HUDEP-2 (cell line): Measurements from ENCODE around the gene TMEM63C.

Source experiments
- DNase-seq, 76 experiments: peaks; one replicate each; lab custom pipeline; 2025; ENCODE audit not compliant: unreplicated experiment in 76 of 76; lab: John Stamatoyannopoulos, UW

Gene TMEM63C

GRCh38 chr14:77194706-77195105 lies 13.1 kb downstream of the TMEM63C start:
- DNase-seq: no peak

- no peak for DNase-seq
Observed at GRCh38 chr14:77195766-77196165, 14.2 kb downstream of the TMEM63C start.

- DNase-seq: no peak
Observed at GRCh38 chr14:77197988-77198387, 16.4 kb downstream of the TMEM63C start.

GRCh38 chr14:77198561-77198960 lies 17.0 kb downstream of the TMEM63C start:
- no peak for DNase-seq

GRCh38 chr14:77199590-77199989 lies 18.0 kb downstream of the TMEM63C start:
- DNase-seq: no peak

- DNase-seq: no peak
Observed at GRCh38 chr14:77200406-77200985, 18.9 kb downstream of the TMEM63C start.

GRCh38 chr14:77201696-77202095 lies 20.1 kb downstream of the TMEM63C start:
- DNase-seq: no peak

GRCh38 chr14:77203611-77204458 lies 22.2 kb downstream of the TMEM63C start:
- DNase-seq: no peak

- DNase-seq: no peak
Observed at GRCh38 chr14:77204459-77204771, 22.8 kb downstream of the TMEM63C start.

- no peak for DNase-seq
Observed at GRCh38 chr14:77204907-77205306, 23.3 kb downstream of the TMEM63C start.

GRCh38 chr14:77205566-77205965 lies 24.0 kb downstream of the TMEM63C start:
- no peak for DNase-seq

- DNase-seq: no peak
Observed at GRCh38 chr14:77206261-77206824, 24.7 kb downstream of the TMEM63C start.

GRCh38 chr14:77206877-77207389 lies 25.3 kb downstream of the TMEM63C start:
- no peak for DNase-seq

GRCh38 chr14:77208291-77208978 lies 26.8 kb downstream of the TMEM63C start:
- DNase-seq: peak in 60 of 76 experiments; percentile 3 to 72 (median 38)

GRCh38 chr14:77208979-77209318 lies 27.4 kb downstream of the TMEM63C start:
- no peak for DNase-seq

- no peak for DNase-seq
Observed at GRCh38 chr14:77212097-77212870, 30.7 kb downstream of the TMEM63C start.

- peak in 41 of 76 experiments; percentile 3 to 47 (median 14) for DNase-seq
Observed at GRCh38 chr14:77212943-77213678, 31.5 kb downstream of the TMEM63C start.

GRCh38 chr14:77213679-77214016 lies 32.0 kb downstream of the TMEM63C start:
- DNase-seq: no peak

- no peak for DNase-seq
Observed at GRCh38 chr14:77214216-77214615, 32.6 kb downstream of the TMEM63C start.

GRCh38 chr14:77217551-77217950 lies 36.0 kb downstream of the TMEM63C start:
- DNase-seq: no peak
